GM12878 (cell line): ENCODE measurements around the gene KRT78. TPM values are rescaled to one million over a fixed set of nuclear protein-coding genes. Genes with fewer than 3 reads are reported as not detected.

Experiments used
- ATAC-seq: fragments of 200-7000 bp; cut with Tn5 transposase; 3 replicates; pipeline ENCODE4 v1.9.1; 2020; ENCODE audit warnings: mild to moderate bottlenecking, moderate library complexity
- BruUV-seq: library from RNA; stranded (reverse); fragments of 400-500 nt; replicated peaks from 2 replicates; lab custom pipeline; 2021; lab: Mats Ljungman, UMichigan
- CTCF ChIA-PET: fragments of 300-600 bp; sonication (Branson Sonifier 250); formaldehyde crosslinking; extraction: SDS; loops from one replicate; lab custom pipeline; 2021; ENCODE audit warnings: inconsistent platforms; lab: Yijun Ruan, JAX
- POLR2A ChIA-PET: fragments of 350-600 bp; formaldehyde crosslinking; extraction: SDS; loops from one replicate; lab custom pipeline; 2021; ENCODE audit warnings: inconsistent platforms; lab: Charles Lee
- RAD21 ChIA-PET: fragments of 300-600 bp; sonication (Branson Sonifier 250); formaldehyde crosslinking; loops from one replicate; lab custom pipeline; 2023; ENCODE audit warnings: antibody characterized with exemption; ENCODE audit not compliant: unreplicated experiment; lab: Charles Lee
- SMC1A ChIA-PET: fragments of 300-600 bp; sonication (Branson Sonifier 250); formaldehyde crosslinking; loops from one replicate; lab custom pipeline; 2023; ENCODE audit not compliant: unreplicated experiment, uncharacterized antibody; lab: Charles Lee
- DNase-seq: peaks from one replicate; pipeline ENCODE4 v3.0.0-alpha.2; 2011; ENCODE audit warnings: low read depth, low spot score
- FAIRE-seq: peaks from 3 replicates; lab custom pipeline; 2011; peaks lifted over from hg19 to GRCh38; lab: Jason Lieb, UNC
- H2AFZ ChIP-seq: 2 replicates; pipeline ENCODE4 v1.6.0; 2011; ENCODE audit warnings: low read depth, low read length, control low read depth; ENCODE audit not compliant: control insufficient read depth
- H3K27ac ChIP-seq: 2 replicates; pipeline ENCODE4 v1.5.1; 2011; ENCODE audit warnings: control low read depth; ENCODE audit not compliant: control insufficient read depth, insufficient read depth
- H3K27me3 ChIP-seq, 2 experiments: replicated peaks in 1 of 2; 2 replicates each; pipeline versions ENCODE4 v1.6.0 to v1.6.1; 2011; ENCODE audit warnings: low read length in 1 of 2; ENCODE audit not compliant: control insufficient read depth in 2 of 2, insufficient read depth in 2 of 2
- H3K36me3 ChIP-seq, 2 experiments: 2 replicates each; pipeline ENCODE4 v1.5.1; 2011; ENCODE audit warnings: low read length in 1 of 2; ENCODE audit not compliant: control insufficient read depth in 2 of 2, insufficient read depth in 2 of 2
- H3K4me1 ChIP-seq: 2 replicates; pipeline ENCODE4 v1.6.1; 2011; ENCODE audit warnings: mild to moderate bottlenecking, low read length, moderate library complexity, mixed read lengths; ENCODE audit not compliant: control insufficient read depth, insufficient read depth
- H3K4me2 ChIP-seq: 2 replicates; pipeline ENCODE4 v1.6.0; 2011; ENCODE audit warnings: control low read depth; ENCODE audit not compliant: control insufficient read depth, insufficient read depth
- H3K4me3 ChIP-seq: fragments of 200-600 bp; sonication (generic); 2 replicates; pipeline ENCODE4 v1.5.1; 2016
- H3K79me2 ChIP-seq: 2 replicates; pipeline ENCODE4 v1.6.0; 2011; ENCODE audit warnings: low read length; ENCODE audit not compliant: control insufficient read depth, insufficient read depth
- H3K9ac ChIP-seq: 2 replicates; pipeline ENCODE4 v1.8.0; 2011; ENCODE audit warnings: low read length, control low read depth, mixed read lengths; ENCODE audit not compliant: control insufficient read depth, insufficient read depth
- H3K9me3 ChIP-seq: replicated peaks from 3 replicates; pipeline ENCODE4 v1.5.1; 2011; ENCODE audit warnings: mild to moderate bottlenecking, low read length; ENCODE audit not compliant: control insufficient read depth, insufficient read depth
- H4K20me1 ChIP-seq: 2 replicates; pipeline ENCODE4 v1.6.0; 2011; ENCODE audit not compliant: control insufficient read depth, insufficient read depth
- FOXM1 ChIP-seq: IDR thresholded peaks from 2 replicates; pipeline ENCODE4 v1.6.1; 2012; ENCODE audit warnings: low read depth, mild to moderate bottlenecking, inconsistent platforms, low read length, moderate library complexity
- HCFC1 ChIP-seq: fragments of 150-350 bp; IDR thresholded peaks from 2 replicates; pipeline ENCODE4 v1.6.1; 2014; ENCODE audit warnings: low read length
- IRF4 ChIP-seq: IDR thresholded peaks from 2 replicates; pipeline ENCODE4 v1.6.1; 2011; ENCODE audit warnings: low read depth, low read length
- MLLT1 ChIP-seq: fragments of 450-650 bp; IDR thresholded peaks from 2 replicates; pipeline ENCODE4 v1.6.1; 2016; ENCODE audit warnings: mild to moderate bottlenecking
- NR2F1 ChIP-seq: fragments of 450-650 bp; conservative IDR thresholded peaks from 2 replicates; pipeline ENCODE4 v1.6.1; 2017; ENCODE audit warnings: mild to moderate bottlenecking
- STAT1 ChIP-seq: fragments of 450-650 bp; conservative IDR thresholded peaks from 2 replicates; pipeline ENCODE4 v1.6.1; 2014; ENCODE audit warnings: antibody characterized with exemption, mild to moderate bottlenecking
- WRNIP1 ChIP-seq: IDR thresholded peaks from 2 replicates; pipeline ENCODE4 v1.6.1; 2011; ENCODE audit warnings: low read depth, low read length, improper control_type of control experiment, borderline replicate concordance
- ZNF24 ChIP-seq: fragments of 450-650 bp; IDR thresholded peaks from 2 replicates; pipeline ENCODE4 v1.6.1; 2017; ENCODE audit warnings: antibody characterized with exemption, mild to moderate bottlenecking
- ZNF384 ChIP-seq: IDR thresholded peaks from 2 replicates; pipeline ENCODE4 v1.6.1; 2012; ENCODE audit warnings: low read depth, mild to moderate bottlenecking, low read length, improper control_type of control experiment, borderline replicate concordance
- WGBS: methylation state at CpG from one replicate; pipeline ENCODE4 v1.1.6; 2016; ENCODE audit warnings: low lambda C conversion rate; ENCODE audit not compliant: insufficient replicate concordance, insufficient coverage; ENCODE audit errors: missing lambda C conversion rate; 5-methylcytosine and 5-hydroxymethylcytosine counted together
- in situ Hi-C: fragments of 300-500 bp; cut with MboI; formaldehyde crosslinking; loops from 9 replicates; pipeline ENCODE4 v1.14.3; 2018; ENCODE audit warnings: mixed read lengths
- intact Hi-C: fragments of 100-400 bp; cut with micrococcal nuclease; formaldehyde crosslinking; loops from one replicate; pipeline ENCODE4 v1.14.2; 2022; ENCODE audit not compliant: unreplicated experiment
- polyA plus RNA-seq, 11 experiments: library from polyadenylated mRNA; depleted of rRNA in 4 of 11; unstranded in 6 of 11; stranded (reverse) in 5 of 11; fragments of >200 nt; fragmentation: Nextera tagmentation in 4 of 11; fragmentation: Illumina TruSeq in 1 of 11; extraction: Ambion mirVana in 4 of 11; extraction: Trizol in 1 of 11; gene quantifications; 1 replicate in 1 of 11; 2 replicates in 10 of 11; pipeline versions ENCODE4 v1.2.1 to v1.2.3, GENCODE V29; 2011 to 2016; ENCODE audit warnings: inconsistent platforms in 2 of 11, missing spikeins in 2 of 11, low read depth in 1 of 11
- total RNA-seq, 4 experiments: library from RNA; depleted of rRNA in 3 of 4; stranded (reverse); fragments of >200 nt in 3 of 4; fragmentation: Illumina TruSeq in 1 of 4; extraction: Trizol in 1 of 4; gene quantifications; 2 replicates each; pipeline versions ENCODE4 v1.2.1 to v1.2.3, GENCODE V29; 2013 to 2021
- TF ChIP-seq, protein P1 (sequence below): fragments of 450-650 bp; IDR thresholded peaks from 2 replicates; pipeline ENCODE4 v1.6.1; 2016; ENCODE audit warnings: mild to moderate bottlenecking
- TF ChIP-seq, protein P2 (sequence below): fragments of 450-650 bp; IDR thresholded peaks from 2 replicates; pipeline ENCODE4 v1.6.1; 2017; ENCODE audit warnings: mild to moderate bottlenecking, moderate library complexity
- TF ChIP-seq, protein P3 (sequence below): IDR thresholded peaks from 2 replicates; pipeline ENCODE4 v1.6.1; 2012; ENCODE audit warnings: low read depth, low read length, improper control_type of control experiment

The KRT78 gene
- total and polyA plus RNA-seq, 10 of the 15 experiments (the other 5 are each of a cell fraction or from before 2014, with no cell fraction given) = 0.07 TPM; not detected in 9

DNA sequence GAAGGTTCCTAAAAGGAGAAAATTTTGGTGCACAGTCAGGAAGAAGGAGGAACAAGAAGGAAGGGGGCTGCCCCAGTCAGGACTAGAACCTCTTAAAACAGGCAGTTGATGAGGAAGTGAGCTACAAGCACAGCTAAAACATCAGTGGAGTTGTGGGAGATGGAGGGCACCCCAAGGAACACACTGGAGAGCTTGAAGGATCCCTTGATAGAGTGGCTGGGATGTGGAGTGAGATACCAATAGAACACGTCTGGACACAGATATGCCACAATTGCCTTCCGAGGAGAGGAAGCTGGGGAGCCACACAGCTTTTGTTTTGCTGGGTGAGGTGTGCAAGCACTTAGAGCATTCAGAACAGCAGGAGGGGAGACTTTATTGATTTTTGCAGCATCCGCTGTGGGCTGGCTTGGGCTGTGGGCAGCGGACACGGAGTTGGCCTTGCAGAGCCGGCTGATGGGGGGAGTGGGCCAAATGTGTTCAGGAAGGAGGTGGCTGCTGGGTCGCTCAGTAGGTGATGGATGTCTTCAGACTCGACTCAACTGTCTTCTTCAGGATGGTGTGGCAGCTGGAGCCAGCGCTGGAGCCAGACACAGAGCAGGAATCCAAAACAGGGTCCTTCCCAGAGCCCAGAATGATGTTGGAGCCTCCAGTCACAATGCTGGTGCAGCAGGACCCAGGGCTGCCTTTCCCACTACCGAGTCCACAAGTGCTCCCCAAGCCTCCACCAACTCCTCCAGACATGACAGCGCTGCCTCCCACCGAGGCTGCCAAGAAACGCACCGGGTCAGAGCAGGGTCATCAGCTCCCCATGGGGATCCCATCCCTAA is 10.0 kb downstream of the KRT78 start (continued):
- TF ChIP-seq ZNF24 = no peak
- TF ChIP-seq, protein P1, sequence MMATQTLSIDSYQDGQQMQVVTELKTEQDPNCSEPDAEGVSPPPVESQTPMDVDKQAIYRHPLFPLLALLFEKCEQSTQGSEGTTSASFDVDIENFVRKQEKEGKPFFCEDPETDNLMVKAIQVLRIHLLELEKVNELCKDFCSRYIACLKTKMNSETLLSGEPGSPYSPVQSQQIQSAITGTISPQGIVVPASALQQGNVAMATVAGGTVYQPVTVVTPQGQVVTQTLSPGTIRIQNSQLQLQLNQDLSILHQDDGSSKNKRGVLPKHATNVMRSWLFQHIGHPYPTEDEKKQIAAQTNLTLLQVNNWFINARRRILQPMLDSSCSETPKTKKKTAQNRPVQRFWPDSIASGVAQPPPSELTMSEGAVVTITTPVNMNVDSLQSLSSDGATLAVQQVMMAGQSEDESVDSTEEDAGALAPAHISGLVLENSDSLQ = no peak

GRCh38 chr12:52837781-52838608 is 10.8 kb downstream of the KRT78 start:
- H3K36me3 ChIP-seq = no peaks in the 10 kb centered on the region
- TF ChIP-seq WRNIP1 (no peak), HCFC1 (no peak), FOXM1 (no peak), MLLT1 (no peak), IRF4 (no peak), NR2F1 (no peak), STAT1 (no peak), ZNF384 (no peak)
- TF ChIP-seq, protein P2, sequence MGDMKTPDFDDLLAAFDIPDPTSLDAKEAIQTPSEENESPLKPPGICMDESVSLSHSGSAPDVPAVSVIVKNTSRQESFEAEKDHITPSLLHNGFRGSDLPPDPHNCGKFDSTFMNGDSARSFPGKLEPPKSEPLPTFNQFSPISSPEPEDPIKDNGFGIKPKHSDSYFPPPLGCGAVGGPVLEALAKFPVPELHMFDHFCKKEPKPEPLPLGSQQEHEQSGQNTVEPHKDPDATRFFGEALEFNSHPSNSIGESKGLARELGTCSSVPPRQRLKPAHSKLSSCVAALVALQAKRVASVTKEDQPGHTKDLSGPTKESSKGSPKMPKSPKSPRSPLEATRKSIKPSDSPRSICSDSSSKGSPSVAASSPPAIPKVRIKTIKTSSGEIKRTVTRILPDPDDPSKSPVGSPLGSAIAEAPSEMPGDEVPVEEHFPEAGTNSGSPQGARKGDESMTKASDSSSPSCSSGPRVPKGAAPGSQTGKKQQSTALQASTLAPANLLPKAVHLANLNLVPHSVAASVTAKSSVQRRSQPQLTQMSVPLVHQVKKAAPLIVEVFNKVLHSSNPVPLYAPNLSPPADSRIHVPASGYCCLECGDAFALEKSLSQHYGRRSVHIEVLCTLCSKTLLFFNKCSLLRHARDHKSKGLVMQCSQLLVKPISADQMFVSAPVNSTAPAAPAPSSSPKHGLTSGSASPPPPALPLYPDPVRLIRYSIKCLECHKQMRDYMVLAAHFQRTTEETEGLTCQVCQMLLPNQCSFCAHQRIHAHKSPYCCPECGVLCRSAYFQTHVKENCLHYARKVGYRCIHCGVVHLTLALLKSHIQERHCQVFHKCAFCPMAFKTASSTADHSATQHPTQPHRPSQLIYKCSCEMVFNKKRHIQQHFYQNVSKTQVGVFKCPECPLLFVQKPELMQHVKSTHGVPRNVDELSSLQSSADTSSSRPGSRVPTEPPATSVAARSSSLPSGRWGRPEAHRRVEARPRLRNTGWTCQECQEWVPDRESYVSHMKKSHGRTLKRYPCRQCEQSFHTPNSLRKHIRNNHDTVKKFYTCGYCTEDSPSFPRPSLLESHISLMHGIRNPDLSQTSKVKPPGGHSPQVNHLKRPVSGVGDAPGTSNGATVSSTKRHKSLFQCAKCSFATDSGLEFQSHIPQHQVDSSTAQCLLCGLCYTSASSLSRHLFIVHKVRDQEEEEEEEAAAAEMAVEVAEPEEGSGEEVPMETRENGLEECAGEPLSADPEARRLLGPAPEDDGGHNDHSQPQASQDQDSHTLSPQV = no peak
- TF ChIP-seq, protein P3, sequence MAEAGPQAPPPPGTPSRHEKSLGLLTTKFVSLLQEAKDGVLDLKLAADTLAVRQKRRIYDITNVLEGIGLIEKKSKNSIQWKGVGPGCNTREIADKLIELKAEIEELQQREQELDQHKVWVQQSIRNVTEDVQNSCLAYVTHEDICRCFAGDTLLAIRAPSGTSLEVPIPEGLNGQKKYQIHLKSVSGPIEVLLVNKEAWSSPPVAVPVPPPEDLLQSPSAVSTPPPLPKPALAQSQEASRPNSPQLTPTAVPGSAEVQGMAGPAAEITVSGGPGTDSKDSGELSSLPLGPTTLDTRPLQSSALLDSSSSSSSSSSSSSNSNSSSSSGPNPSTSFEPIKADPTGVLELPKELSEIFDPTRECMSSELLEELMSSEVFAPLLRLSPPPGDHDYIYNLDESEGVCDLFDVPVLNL = no peak

More at GRCh38 chr12:52837781-52838608, 10.8 kb downstream of the KRT78 start:
- Histone ChIP-seq H3K9ac (no peak overlapping the region), H3K9me3 (no peaks in the 10 kb centered on the region), H3K27ac (no peak overlapping the region), H3K4me3 (no peak overlapping the region), H3K4me1 (no peaks in the 10 kb centered on the region), H3K4me2 (no peak overlapping the region), H4K20me1 (no peaks in the 10 kb centered on the region), H2AFZ (no peak overlapping the region), H3K27me3 (peaks cover 5 to 7% of the 10 kb centered on the region in 2 experiments; a peak in 3 of 4 replicates), H3K79me2 (no peaks in the 10 kb centered on the region)
- no peak for FAIRE-seq
- intact Hi-C loops (no loop called here), in situ Hi-C loops (no loop called here)
- ChIA-PET SMC1A (no interaction called here), POLR2A (no interaction called here), CTCF (interaction anchor here (1.5 kb wide), 1 partner anchor 33 kb away, joined by 3 read pairs; no protein-coding TSS in a partner anchor), RAD21 (no interaction called here)
- WGBS = 20% methylated on average over 6 of the region's 6 CpGs
- ATAC-seq = no peak
- DNase-seq = no peak
- no TSS peak for BruUV-seq
